HFFc6 (cell line): ENCODE measurements around the gene CD96. TPM values are rescaled to one million over a fixed set of nuclear protein-coding genes. Genes with fewer than 3 reads are reported as not detected.

Experiments used
- DNase-seq: peaks from one replicate; pipeline ENCODE4 v3.0.0-alpha.2; 2018
- H3K27ac Mint-ChIP-seq: 2 replicates; pipeline ENCODE4 v1.8.0; 2020; ENCODE audit warnings: mild to moderate bottlenecking, mixed read lengths
- H3K27me3 Mint-ChIP-seq: 2 replicates; pipeline ENCODE4 v1.8.0; 2021; ENCODE audit warnings: mild to moderate bottlenecking, moderate library complexity, mixed read lengths; ENCODE audit not compliant: insufficient read depth
- H3K36me3 Mint-ChIP-seq: 2 replicates; pipeline ENCODE4 v1.8.0; 2021; ENCODE audit warnings: low read depth, mixed read lengths
- H3K4me1 Mint-ChIP-seq: 2 replicates; pipeline ENCODE4 v1.8.0; 2020; ENCODE audit warnings: low read depth, mixed read lengths
- H3K4me3 Mint-ChIP-seq: 2 replicates; pipeline ENCODE4 v1.8.0; 2020; ENCODE audit warnings: mild to moderate bottlenecking, moderate library complexity, mixed read lengths
- H3K9me3 Mint-ChIP-seq: 2 replicates; pipeline ENCODE4 v1.8.0; 2020; ENCODE audit warnings: mild to moderate bottlenecking, mixed read lengths
- total RNA-seq, 6 experiments: library from RNA; stranded (reverse); fragmentation: NEBNext Ultra II Directional; extraction: Animal tissue kit (Norgen Biotek cat#: 25700); gene quantifications; 2 replicates in 1 of 6; 3 replicates in 5 of 6; pipeline ENCODE4 v1.2.3, GENCODE V29; 2021
- TF ChIP-seq, protein P1 (sequence below): fragments of 200-600 bp; sonication (generic); IDR thresholded peaks from 2 replicates; pipeline ENCODE4 v1.5.0; 2021; ENCODE audit warnings: antibody characterized with exemption, mild to moderate bottlenecking

The CD96 gene
- total RNA-seq, 6 experiments from 2014 or later: not detected

DNA sequence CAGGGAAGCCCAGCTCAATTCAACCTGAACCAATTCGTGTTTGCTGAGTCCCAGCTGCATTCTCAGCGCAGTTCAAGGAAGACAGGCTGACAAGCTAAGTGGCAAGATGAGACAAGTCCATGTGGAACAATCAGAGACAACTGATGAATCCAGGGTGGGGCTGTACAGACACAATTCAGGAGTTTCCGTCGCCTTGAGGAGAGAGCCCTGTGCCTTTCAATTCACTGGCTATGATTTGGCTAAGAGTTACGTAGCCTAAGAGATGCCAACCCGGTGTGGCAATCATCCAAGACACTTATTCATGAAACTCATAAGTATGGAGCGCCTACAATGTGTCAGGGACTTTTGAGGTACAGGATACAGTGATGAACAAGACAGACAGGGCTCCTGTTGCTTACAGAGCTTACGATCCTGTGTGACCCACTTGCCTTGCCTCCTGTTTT, 68.6 kb downstream of the CD96 start:
- Mint-ChIP-seq H3K27ac (no peak overlapping the region), H3K9me3 (no peaks in the 10 kb centered on the region)

DNA sequence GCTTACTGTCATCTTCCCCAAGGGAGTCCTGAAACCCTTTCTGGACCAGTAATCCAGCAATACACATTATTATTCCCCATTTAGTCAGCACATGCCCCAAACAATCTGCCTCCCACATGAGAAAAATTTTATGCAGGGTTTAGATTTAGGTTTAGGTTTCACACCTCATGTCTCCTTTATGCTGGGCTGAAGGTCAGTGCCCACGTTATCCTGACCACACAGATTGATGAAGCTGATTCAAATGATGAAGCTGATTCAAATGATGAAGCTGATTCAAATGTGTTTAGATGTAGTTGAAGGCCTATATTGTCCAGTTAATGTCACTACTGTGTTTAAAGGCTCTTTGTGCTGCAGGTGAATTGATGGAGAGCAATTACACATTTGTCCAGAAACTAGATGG, 71.3 kb downstream of the CD96 start:
- no peak for DNase-seq
- Mint-ChIP-seq H3K4me1 (peaks cover 43% of the 10 kb centered on the region), H3K4me3 (no peak overlapping the region), H3K27me3 (no peaks in the 10 kb centered on the region), H3K9me3 (no peaks in the 10 kb centered on the region), H3K27ac (no peak overlapping the region), H3K36me3 (no peaks in the 10 kb centered on the region)
- TF ChIP-seq, protein P1, sequence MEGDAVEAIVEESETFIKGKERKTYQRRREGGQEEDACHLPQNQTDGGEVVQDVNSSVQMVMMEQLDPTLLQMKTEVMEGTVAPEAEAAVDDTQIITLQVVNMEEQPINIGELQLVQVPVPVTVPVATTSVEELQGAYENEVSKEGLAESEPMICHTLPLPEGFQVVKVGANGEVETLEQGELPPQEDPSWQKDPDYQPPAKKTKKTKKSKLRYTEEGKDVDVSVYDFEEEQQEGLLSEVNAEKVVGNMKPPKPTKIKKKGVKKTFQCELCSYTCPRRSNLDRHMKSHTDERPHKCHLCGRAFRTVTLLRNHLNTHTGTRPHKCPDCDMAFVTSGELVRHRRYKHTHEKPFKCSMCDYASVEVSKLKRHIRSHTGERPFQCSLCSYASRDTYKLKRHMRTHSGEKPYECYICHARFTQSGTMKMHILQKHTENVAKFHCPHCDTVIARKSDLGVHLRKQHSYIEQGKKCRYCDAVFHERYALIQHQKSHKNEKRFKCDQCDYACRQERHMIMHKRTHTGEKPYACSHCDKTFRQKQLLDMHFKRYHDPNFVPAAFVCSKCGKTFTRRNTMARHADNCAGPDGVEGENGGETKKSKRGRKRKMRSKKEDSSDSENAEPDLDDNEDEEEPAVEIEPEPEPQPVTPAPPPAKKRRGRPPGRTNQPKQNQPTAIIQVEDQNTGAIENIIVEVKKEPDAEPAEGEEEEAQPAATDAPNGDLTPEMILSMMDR: no peak

More for the DNA sequence above, 68.6 kb downstream of the CD96 start:
- Mint-ChIP-seq H3K4me3 (no peak overlapping the region), H3K4me1 (peaks cover 51% of the 10 kb centered on the region), H3K27me3 (no peaks in the 10 kb centered on the region), H3K36me3 (no peaks in the 10 kb centered on the region)
- DNase-seq: no peak
- TF ChIP-seq, protein P1: no peak

DNA sequence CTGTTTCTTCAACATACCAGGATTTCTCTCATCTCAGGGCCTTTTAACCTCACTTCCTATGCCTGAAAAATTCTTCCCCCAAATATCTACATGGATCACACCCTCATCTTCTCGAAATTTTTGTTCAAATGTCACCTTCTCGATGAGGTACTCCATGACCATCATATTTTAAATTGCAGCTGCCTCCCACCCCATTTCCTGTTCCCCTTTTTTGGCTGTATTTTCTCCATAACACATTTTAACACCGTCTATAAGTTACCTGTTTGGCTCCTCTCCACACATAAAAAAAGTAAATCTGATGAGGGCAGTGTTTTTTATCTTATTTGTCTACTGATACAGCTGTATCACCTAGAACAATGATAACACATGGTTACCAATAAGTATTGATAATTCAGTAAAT, 73.9 kb downstream of the CD96 start:
- Mint-ChIP-seq H3K4me1 (peaks cover 19% of the 10 kb centered on the region), H3K36me3 (no peaks in the 10 kb centered on the region), H3K9me3 (no peaks in the 10 kb centered on the region), H3K27me3 (no peaks in the 10 kb centered on the region), H3K4me3 (no peak overlapping the region), H3K27ac (no peak overlapping the region)
- TF ChIP-seq, protein P1: no peak
- no peak for DNase-seq

DNA sequence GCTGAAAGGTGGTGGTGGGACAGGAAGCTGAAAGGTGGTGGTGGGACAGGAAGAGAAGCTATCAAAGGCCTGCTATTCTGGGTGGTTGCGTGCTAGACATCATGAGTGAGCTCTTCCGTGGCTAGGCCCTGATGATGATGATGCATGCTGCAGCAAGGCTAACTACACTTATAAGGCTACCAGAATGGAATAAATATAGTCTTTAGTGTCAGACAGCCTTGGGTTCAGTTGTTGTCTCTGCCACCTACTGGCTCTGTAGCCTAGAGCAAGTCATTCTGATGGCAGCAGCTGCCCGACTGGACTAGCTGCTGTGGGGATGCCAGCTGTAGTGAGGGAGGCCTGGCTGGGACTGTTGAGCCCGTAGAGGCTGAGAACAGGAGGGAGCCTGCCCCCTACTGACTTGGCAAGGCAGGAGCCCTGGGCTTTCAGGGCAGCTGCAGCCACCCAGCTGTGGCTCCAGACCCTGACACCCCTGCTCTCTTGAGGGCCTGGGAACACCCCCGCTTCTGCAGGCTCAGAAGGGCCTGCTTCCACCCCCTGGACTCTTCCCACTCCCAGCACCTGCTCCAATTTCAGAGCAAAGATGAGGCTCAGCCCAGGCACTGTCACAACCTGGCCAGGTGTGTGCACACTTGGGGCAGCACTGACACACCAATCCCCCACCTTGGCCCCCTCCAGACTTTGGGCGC, 74.6 kb downstream of the CD96 start:
- Mint-ChIP-seq H3K36me3 (no peaks in the 10 kb centered on the region), H3K9me3 (no peaks in the 10 kb centered on the region), H3K27ac (no peak overlapping the region), H3K27me3 (no peaks in the 10 kb centered on the region), H3K4me3 (no peak overlapping the region), H3K4me1 (peaks cover 19% of the 10 kb centered on the region)
- TF ChIP-seq, protein P1: peak; percentile 76
- DNase-seq: peak; percentile 81

DNA sequence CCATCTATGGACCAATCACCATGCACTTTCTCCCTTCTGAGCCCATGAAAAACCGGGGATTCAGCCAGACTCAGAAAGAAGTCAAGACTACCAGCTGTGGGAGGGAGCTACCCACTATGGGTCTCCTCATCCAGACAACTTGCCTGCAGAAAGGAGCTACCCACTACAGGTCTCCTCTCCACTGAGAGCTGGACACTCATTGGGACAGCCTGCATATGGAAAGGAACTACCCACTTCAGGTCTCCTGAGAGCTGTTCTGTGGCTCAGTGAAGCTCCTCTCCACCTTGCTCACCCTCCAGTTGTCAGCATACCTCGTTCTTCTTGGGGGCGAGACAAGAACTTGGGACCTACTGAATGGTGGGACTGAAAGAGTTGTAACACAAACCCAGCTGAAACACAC, 75.4 kb downstream of the CD96 start:
- H3K27me3 Mint-ChIP-seq: no peaks in the 10 kb centered on the region
- H3K4me3 Mint-ChIP-seq: no peak overlapping the region
- H3K36me3 Mint-ChIP-seq: no peaks in the 10 kb centered on the region
- TF ChIP-seq, protein P1: no peak
- H3K27ac Mint-ChIP-seq: no peak overlapping the region
- H3K4me1 Mint-ChIP-seq: peaks cover 19% of the 10 kb centered on the region
- DNase-seq: no peak
- H3K9me3 Mint-ChIP-seq: no peaks in the 10 kb centered on the region
